Bone marrow (tissue), 2 donors: ENCODE measurements around the gene DMPK.
"Not testable (repeated sequence)": the region's sequence is repeated elsewhere in the genome, so short reads cannot be mapped to it uniquely, and the experiment has no call there.

ENCODE experiments used
- DNase-seq, 2 donors: peaks; one replicate each; lab custom pipeline; 2025; lab: John Stamatoyannopoulos, UW

Gene DMPK

DNA sequence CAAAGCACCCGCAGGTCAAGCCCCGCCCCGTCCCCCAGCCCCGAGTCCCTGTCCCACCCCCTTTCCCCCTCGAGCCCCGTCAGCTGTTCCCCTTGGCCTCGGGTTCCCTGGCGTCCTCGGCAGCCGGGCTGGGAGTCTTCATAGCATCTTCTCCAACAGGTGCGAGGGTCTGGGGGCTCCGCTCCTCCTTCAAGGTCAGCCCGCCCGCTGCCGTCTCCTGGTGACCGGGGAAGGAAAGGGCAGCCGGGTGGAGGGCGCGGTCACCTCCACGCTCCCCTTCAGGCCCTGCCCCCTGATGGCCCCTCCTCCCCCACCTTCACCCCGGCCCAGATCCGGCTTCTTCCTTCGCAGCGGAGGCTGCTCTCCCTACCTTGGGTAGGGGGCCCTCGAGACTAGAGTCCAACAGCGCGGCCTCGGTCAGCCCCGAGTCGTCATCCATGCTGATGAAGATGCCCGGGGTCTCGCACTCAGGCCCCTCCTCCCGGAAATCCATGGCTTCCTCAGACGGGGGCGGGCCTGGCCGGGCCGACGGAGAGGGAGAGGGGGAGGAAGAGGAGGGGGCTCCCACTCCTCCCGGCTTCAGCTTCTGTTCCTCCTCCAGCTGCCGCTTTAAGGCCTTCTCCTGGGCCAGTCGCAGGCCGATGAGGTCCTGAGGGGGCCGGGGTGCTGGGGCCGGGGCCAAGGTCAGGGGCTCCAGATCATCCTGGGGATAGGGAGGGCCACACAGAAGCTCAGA lies 33.4 kb upstream of the DMPK start:
- peak in 1 of 2 donors; percentile 13 for DNase-seq

DNA sequence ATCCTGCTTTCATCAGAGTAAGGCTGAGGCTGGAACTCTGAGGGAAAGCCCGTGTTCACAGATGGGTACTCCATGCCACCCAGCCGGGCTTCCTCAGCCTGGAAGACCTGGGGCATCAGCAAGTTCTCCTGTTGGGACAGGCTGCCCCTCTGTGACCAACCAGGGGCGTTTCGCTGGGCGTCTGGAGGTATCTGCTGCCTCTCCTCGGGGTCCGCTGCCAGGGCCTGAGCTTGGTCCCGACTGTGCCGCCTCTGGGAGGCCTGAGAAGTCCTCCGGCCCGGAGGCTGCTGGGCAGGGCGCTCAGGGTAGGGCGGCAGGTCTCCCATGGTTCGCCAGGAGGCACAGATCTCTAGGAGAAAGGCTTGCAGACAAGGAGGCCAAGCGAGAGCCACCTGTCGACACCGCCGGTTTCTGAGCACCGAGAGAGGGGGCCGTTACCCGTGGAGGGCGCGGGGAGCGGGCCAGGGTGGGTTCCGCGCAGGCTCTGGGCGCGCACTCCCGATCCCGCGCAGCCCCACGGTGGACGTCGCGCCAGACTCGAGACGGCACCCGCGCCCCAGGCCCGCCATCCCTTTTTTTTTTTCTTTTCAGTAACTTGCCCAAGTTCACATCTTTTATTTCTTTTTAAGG lies 32.7 kb upstream of the DMPK start, which contains the start of gene RSPH6A:
TSS of gene RSPH6A (minus strand) at position 458 of the 630 bp plus-strand sequence. CDS start at position 326, 132 bp downstream.
- no peak for DNase-seq

DNA sequence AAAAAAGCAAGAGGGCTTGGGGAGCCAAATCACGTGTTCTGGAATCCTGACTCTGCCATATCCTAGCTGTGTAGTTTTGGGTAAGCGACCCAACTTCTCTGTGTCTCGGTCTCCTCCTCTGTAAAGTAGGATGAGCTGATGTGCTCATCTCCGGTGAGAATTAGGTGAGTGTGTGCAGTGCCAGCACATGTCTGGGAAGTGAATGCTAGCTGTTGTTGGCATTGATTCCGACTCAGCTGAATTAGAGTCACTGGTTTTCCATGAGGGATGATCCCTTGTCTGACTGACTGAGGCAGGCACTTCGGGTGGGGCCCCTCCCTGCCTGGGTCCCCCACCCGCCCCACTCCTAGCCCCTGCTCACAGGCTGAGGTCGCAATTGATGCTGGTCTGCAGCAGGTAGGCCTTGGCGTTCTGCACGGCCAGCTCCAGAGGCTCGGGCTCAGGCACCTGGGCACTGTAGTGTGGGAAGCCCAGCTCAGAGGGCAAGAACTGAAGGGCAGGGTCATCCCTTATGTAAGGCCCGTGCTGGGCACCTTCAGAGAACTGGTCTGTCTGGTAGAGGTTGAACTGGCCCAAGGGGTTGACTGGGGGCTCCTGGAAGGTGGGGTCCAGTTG lies 32.0 kb upstream of the DMPK start:
- no peak for DNase-seq

DNA sequence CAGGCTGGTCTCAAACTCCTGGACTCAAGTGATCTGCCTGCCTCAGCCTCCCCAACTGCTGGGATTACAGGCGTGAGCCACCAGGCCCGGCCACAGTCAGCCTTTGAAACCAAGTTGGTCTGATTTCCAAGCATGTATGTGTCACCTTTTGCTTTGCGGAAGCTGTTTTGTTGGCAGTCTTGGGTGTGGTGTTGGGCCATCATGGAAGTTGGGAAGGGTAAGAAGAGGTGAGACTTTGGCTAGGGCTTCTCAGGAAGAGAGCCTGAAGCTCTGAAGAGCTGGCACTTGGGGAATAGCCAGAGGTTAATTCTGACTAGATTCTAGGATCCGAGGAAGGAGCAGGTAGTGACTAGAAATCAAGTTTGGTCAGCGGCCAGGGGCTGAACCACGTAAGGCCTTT lies 30.0 kb upstream of the DMPK start:
- no peak for DNase-seq

DNA sequence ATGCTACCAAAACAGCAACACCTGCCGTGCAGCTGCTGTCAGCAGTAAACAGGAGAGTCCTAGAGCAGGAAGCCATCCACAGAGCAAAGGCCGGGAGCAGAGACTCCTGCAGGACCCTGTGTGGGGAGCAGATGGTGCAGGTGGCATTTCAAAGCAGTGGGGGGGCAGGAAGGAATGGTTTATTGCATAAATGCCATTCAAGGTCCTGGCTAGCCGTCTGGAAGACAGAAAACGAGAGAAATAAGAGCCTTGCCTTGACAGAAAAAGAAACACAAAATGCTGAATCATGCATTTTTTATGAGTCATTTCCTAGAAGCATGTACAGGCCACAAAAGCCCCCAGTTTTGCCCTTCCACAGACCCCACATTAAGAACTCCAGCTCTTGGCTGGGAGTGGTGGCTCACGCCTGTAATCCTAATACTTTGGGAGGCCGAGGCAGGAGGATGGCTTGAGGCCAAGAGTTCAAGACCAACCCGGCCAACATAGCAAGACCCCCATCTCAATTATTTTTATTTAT lies 27.4 kb upstream of the DMPK start:
- DNase-seq = peak in 1 of 2 donors; percentile 75

DNA sequence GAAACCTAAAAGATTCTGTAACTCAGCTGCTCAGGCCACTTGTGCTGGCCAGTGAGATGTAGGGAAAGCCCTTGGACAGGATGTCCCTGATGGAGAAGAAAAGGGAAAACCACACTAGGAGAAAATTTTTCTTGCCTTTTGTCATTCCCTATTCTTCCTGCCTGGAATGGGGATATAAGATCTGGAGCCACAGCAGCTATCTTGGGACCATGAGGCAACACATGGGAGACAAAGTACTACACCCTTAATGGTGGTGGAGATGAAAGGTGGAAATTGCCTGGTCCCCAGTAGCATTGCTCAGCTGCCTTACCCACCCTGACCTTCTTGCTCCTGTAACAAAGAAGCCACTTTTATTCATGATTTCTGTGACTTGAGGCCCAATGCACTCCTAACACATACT lies 23.4 kb upstream of the DMPK start:
- no peak for DNase-seq

DNA sequence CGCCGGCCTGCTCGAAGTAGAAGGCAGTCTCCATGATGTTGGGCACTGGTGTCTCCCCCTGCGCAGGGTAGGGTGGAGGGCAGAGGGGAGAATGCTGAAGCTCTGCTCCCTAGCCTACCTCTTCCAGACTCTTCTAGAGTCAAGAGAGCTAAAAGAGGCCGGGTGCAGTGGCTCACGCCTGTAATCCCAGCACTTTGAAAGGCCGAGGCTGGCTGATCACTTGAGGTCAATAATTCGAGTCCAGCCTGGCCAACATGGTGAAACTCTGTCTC lies 22.6 kb upstream of the DMPK start:
- no peak for DNase-seq

DNA sequence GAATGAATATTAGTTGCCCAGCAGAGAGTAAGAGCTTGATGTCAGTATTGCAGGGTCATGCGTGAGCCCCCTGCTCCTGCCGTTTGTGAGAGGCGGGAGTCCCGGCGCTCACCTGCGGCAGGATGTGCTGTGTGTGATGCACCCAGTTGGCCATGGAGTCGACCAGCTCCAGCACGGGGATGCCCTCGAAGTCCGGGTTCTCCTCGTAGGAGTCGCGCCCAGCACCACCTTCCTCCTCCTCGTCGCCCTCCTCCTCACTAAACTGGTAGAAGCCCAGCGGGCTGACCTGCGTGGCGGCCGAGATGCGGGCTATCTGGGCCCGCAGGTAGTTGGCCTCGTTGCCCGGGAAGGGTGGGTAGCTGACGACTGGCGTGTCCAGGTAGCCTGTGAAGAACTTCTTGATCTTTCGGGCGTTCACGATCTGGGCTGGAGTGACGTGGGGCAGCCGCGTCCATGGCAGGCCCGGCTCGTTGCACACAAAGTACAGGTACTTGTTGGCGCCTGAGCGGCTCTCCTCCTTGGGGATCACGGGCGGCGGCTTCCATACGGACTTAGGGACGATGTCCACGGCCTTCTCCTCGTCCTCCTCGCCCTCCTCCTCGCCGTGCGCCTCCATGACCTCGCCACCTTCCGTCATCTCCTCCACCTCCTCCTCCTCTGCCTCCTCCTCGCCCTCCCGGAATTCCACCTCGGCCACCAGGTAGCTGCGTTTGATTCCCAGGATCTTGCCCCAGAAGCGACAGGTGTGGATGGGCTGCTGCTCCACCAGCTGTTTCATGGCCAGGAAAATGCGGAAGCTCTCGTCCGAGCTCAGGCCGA lies 22.1 kb upstream of the DMPK start:
- DNase-seq = no peak

DNA sequence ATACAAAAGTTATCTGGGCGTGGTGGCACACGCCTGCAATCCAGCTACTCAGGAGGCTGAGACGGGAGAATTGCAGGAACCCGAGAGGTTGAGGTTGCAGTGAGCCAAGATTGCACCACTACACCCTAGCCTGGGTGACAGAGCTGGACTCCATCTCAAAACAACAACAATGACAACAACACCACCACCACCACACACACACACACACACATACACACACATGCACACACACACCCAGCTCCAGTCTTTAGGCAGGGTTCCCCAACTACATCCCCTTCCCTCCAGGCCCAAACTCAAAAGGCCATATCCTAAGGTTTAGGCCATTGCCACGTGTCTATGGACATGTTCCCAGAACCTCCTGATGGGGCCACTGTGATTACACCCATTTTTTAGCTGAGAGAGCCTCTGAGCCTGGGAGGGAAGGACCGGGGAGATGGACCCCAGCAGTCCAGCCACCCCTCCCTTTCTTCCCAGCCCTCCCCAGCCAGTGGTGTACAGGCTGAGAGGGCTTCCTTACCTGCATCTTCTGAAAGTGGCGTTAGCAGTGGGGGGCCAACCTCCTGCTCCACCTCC lies 19.4 kb upstream of the DMPK start:
- no peak for DNase-seq

DNA sequence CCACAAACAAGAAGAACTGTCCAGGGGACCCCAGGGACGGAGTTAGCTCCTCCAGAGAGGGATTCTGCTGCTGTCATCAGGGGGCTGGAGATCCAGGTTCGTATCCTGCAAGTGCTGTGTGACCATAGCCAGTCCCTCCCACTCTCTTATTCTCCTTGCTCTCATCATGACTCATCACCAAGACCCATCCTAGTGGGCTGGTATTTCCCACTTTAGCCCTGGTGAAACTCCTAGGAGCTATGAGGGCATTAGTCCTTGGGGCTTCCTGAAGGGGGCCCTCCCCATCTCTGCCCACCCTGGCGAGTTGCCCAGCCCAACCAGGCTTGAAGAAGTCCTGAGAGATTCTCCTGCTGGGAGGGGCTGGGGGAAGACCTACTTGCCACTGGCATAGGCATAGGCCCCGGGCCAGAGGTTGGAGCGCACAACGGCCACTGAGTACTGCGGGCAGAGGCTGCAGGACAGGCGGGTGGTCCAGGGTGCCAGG lies 17.8 kb upstream of the DMPK start:
- no peak for DNase-seq

DNA sequence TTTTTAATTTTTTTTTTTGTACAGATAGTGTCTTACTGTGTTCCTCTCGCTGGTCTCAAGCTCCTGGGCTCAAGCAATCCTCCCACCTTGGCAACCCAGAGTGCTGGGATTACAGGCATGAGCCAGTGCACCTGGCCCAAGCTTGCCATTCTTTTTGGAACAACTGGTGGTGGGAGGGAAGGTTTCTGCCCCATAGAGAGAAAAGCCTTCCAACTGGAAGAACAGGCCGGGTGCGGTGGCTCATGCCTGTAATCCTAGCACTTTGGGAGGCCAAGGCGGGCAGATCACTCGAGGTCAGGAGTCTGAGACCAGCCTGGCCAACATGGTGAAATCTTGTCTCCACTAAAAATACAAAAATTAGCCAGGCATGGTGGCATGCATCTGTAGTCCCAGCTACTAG lies 17.3 kb upstream of the DMPK start:
- DNase-seq = not testable (repeated sequence)

DNA sequence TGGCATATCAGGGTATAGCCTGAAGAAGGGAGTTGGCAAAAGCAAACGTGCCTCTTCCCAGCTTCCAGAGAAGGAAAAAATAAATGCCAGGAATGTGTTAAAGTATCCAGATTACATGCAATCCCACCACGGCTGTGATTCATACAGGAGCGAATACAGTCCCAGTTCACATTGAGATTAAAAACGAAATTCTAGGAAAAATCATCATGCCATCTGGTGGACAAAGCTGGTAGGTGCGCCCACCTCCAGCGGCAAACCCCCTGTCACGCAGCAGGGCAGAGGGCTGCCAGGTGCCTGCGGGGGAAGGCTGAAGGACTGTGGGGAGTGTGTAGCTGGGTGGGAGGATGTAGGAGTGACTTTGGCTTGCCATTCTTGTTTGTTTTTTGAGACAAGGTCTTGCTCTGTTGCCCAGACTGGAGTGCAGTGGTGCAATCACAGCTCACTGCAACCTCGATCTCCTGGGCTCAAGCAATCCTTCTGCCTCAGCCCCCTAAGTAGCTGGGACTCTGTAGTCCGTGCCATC lies 16.8 kb upstream of the DMPK start:
- DNase-seq = peak; percentile 20 to 54

DNA sequence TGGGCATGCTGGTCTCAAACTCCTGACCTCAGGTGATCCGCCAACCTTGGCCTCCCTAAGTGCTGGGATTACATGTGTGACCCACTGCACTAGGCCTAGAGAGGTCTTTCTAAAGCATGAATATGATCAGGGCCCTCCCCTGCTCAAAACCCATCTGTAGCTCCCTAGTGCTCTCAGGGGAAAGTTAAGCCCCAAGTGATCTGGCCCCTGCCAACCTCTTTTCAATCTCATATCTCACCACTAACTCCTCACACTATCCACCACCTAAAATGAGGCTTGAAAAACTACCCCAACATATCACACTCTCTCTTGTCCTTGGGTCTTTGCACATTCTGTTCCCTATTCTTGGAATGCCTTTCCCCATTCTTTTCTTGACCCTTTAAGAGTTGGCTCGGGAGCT lies 12.3 kb upstream of the DMPK start:
- no peak for DNase-seq

DNA sequence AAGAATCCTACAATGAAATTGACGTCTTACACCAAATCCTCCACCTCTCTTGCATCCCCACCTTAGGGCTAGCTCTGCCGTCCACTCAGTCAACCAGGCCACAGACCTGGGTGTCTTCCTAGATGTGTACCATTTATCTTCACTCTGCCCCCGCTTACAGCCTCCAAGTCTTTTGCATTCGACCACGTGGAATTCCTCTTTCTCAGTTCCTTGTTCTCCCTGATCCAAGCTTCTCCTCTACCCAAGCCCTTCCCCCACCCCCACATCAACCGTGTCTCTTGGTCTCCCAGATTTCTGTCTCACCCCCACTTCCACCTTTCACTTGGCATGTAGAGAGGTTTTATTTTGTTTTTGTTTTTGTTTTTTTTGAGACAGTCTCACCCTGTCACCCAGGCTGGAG lies 11.6 kb upstream of the DMPK start:
- no peak for DNase-seq

DNA sequence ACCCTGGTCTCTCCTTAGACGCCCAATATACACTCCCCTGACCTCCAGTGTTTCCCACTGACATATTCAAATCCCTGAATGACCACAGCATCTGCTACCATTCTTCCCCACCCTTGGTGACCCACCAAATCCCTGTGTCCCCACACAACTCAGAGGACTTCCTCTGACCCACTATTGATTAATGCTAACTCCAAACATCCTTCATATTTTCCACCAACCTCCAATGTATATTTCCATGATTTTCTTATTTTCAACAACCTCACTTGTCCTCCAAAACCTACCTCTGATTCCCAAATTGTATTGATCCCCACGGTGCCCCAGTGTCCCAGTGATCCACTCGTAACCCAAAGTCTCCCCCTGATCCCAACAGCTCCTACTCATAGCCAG lies 10.9 kb upstream of the DMPK start:
- no peak for DNase-seq

DNA sequence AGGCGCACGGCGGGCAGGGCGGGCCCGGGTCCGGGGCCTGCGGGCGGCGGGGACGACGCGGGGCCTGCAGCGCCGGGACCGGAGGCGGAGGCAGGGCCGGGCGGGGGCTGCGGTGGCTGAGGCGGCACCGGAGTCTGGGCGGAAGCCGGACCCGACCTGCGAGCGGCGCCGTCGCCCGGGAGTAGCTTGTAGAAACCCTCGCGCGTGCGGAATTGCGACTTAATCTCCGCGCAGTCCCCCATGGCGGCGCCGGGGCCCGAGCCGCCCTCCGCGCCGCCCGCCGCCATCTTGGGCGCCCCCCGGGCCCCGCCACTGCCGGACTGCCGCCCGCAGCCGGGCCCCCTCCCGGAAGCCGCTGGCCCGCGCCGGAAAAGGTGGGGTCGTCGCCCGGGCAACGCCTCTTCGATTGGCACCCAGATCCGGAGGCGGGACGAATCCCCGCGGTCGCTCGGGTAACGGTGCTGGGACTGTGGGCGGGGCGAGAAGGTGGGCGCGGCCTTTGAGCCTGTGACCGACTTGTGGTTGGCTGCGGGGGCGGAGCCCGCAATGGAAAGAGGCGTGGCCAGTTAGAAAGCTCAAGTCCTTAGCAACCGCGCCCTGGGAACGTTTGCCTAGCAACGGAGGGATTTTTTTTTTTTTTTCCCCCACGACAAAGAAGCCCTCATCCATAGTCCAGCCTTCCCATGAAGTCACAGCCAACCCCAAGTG lies 10.3 kb upstream of the DMPK start, which contains the start of gene DMWD:
TSS of gene DMWD (minus strand) at position 376 of the 708 bp plus-strand sequence. CDS start at position 287, 89 bp downstream.
- DNase-seq = peak; percentile 91 to 92

DNA sequence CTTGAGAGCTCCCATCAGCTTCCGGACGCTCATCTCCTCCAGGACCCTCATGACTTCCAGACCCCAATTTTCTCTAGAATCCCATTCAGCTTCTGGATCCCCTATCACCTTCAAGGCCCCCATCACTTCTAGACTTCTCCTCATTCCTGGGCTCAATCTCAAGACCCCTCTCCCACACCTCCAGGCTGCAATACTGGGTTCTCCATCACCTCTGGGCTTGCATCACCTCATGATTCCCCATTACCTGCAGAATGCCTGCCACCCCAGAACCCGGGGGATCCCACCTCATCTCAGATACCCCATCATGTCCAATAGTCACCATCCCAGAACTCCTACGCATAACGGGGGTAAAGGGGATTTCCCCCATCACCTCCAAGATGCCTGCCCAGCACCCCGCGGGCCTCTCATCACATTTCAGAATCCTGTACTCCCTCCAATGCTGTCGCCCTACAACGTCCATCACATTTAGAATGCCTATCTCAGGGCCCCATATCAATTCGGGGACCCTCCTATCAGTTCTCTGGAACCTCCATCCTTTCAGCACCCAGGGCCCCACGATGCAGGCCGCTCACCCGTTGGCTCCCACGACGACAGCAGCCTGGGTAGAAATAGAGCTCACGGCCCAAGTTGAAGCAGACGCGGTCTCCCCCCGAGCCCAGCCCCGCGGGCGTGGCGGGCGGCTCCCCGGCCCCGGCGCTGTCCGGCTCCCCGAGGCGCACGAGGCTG lies 9.6 kb upstream of the DMPK start:
- DNase-seq = no peak

DNA sequence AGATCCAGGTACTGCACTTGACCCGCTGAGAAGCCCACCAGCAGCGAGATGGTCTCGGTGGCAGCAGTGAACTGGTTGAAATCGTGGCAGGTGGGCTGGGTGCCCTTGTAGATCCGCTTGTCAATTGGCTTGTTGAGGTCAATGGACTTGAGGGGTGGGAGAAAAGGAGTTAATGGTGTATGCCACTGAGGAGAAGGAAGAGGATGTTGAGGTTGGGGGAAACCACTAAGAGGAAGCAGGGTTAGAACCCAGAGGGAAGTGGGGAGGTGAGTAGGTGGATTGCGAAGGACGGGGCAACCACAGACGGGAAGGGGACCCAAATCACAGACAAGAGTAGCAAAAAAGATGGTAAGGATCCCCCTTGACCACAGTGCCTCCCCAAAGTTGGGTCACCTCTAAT lies 8.7 kb upstream of the DMPK start:
- peak; percentile 40 to 79 for DNase-seq

DNA sequence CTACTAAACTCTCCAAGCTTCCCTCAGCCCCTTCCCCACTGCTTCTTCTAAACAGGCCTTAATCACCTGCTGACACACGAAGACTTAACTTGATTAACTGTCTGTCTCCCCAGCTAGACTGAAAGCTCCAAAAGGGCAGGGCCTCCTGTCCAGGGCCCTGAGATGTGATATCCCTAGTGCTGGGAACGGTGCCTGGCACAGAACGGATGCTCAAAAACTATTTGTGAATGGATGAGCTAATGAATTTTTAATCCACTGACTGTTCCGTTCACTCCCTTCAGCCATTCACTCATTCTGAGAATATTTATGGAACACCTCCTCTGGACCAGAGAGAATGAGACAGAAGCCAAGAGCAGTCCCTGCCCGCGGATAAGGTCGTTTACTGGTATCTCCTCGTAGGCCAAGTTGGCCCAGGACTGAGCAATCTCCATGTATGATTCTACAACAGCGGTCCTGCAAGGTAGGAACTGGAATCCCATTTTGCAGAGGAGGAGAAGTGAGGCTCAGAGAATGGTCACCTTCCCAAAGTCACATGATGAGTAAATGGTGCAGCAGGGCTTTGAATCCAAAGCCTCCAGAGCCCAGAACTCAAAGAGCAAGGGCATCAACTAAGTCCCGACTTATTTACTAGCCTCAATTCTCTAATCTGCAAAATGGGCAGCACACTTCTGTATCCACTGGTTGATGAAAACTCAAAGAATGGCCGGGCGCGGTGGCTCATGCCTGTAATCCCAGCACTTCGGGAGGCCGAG lies 6.9 kb upstream of the DMPK start:
- no peak for DNase-seq

DNA sequence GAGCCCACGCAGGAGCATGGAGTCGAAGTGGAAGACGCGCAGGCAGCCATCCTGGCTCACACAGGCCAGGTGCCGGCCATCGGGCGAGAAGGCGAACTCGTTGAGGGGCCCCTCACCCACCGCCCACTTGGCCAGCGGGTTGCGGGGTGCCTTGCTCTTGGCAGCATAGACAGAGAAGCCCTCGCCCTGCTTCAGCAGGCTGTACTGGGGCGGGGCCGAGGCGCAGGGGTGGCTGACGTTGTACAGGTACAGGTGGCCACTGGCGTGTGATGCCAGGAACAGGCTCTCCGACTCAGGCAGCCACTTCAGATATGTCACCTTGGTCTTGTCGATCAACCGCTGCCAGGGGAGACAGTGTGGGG lies 4.2 kb upstream of the DMPK start:
- DNase-seq = no peak
